Superior temporal gyrus (tissue), 1 donor: Measurements from ENCODE around the gene RBM20.
A peak's percentile ranks its signal among the peaks of the same experiment; 100 is the strongest.

Source experiments
- DNase-seq: peaks from one replicate; pipeline ENCODE4 v3.0.0-alpha.2; 2016; ENCODE audit errors: extremely low spot score

The RBM20 gene

DNA sequence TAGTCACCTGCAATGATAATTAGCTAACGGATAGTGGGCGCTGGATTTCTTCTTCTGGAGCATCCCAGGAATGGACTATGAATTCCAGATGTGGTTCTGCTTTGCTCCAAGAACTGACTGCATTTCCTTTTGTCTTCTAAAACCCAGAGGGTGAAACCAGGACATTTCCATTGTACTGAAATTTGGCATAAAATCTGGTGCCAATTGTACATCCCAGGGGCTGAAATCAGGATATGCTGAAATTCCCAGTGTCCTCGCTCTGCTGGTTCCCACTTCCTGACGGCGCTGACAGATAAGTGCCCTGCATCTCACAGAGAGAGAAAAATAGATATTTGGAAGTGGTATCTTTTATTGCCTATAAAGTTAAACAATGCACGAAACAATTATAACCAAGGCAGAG lies 31.9 kb downstream of the RBM20 start:
- DNase-seq: no peak

DNA sequence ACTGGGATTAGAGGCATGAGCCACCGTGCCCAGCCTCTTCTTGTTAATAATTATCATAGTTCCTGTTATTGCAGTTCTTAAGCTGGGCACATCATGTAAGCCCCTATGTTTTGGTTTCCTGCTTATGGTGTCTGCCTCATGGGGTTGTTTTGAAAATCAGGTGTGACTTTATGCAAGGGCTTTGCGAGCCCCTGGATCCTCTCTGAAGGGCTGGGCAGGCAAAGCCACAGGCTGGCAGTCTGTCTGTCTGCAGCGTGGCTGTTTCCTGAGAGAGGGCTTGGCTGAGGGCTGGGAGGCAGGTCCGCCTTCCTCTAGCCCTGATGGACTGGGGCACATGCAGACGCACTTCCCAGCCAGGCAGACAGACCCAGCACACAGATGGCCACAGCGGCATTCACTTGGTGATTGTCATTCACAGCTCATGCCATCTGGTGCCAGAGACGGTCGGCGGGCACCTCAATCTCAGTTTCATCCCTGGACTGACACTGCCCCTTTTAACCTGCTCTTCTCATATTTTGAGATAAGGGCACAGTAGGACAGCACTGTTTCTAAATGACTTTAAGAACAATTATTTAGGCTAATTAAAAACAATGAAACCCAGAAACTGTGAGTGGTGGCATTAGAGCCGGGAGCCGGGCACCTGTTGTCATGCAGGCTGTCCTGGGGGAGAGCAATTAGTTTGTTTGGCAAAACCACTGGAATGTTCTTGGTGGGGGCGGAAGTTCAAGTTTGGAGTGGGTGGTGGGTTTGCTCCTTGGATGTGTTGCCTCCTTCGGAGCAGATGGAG lies 35.5 kb downstream of the RBM20 start:
- DNase-seq: no peak

DNA sequence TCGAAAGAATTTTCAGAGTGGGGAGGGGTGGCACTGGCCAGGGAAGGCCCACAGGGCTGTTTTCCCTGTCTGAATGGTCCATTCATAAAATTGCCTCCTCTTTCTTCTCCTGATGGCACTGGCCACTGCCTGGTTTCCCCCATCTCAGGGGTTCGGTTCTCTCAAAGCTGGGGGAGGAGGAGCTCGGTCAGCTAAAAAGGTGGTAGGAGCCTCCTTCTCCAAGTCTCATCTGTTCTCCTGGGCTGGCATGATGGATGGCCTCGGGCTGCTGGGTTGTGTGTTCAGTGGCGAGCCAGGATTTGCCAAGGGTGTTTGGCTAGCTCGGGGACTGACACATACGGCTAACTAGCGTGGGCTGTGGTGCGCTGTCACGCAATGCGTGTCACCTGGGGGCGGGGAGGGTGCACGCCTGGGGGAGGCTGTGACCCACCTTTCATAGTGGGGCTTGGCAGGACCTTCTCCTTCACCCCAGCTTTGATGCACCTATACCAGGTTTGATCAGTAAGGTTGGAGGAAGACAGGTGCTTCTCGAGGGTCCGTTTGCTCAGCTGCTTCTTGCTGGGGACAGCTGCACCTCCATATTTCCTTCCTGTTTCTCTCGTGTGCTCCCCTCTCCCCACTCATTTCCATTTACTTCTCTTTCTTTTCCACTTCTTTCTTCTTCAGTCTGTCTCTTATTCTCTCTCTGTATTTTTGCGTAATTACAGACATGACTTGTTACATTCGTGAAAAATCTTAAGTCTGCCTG lies 36.3 kb downstream of the RBM20 start:
- no peak for DNase-seq

DNA sequence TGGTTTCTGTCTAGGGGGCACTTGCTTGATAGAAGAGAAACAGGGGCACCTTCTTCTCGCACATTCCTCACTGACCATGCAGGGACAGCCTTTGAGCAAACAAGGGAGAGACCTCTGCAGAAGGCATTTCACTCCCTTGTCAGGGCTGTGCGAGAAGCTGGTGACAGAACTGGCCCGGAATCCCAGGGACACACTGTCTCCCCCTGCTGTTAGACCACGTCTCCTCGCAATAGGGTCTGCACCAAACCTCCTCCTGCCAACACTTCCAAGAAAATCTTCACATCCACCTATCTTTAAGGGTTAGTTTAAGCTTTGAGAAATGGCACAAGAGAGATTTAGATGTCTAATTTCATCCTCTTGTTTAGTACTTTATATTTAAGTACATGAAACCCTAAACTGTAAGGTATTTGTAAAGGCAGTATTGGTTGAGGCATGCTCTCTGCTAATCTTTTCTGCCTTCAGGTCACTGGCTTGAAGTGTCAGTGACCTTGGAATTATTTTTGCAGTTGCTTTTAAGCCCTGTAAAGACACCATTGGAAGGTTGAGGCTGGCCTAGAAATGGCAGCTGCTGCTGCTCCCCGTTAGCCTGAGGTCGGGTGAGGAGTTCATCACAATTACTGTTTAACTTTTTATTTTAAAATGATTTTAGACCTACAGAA lies 37.0 kb downstream of the RBM20 start:
- peak; percentile 29 for DNase-seq

DNA sequence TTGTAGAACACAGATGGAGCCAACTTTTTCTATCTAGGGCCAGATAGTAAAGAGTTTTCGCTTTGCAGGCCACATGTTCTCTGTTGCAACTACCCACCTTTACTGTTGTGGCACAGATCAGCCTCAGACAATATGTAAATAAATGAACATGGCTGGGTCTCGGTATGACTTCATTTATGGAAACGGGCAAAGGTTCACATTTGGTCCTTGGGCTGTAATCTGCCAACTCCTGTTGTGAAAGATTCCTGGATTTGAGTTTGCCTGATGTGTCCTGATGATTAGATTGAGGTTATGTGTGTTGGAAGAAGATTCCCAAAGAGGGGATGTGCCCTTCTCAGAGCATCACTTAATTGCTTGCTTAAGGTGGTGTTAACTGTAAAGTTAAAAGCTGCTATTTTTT lies 38.2 kb downstream of the RBM20 start:
- DNase-seq: no peak

DNA sequence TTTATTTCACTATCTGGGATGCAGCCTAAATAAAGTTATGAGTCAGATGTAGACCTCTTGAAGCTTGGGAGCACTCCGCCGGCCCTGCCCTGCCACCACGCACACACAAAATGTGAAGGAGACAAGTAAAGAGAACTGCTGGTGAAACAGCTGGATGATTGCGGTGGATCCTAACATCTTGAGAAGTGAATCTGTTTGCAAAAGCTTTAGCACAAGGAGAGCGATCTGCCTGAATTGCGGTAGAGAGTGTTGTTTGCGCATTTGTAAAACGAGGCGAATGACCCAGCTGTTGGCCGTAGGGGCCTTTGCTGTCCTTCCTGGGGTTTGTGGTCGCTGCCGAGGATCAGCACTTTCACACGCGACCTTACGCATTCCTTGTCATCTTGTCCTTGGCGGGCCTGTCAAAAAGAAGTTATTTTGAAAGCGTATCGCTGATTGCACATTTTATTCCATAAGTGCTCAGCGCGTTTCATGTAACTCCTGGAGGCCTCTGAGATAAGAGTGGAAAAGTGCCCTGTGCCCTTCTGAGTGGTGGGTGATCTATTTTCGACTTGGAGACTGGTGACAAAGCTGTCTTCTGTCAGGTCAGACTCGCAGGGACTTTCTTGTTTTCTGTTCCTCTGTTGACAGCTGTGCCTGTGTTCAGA lies 40.8 kb downstream of the RBM20 start:
- no peak for DNase-seq

DNA sequence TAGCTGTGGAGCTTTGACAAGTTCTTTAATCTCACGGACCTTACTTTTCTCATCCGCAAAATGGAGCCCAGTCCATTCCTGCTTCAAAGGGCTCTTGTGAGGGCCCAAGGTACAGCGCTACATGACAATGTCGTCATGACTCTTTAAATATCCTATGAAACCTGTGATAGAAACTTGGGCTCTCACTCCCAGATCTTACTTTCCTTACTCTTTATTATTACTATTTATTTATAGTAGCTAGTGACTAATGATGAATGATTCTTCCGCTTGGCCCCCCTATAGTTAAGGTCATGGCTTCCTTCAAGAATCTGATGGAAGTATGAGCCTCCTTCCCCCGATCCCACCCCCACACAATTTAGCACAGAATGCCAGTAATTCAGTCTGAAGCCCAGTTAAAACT lies 41.9 kb downstream of the RBM20 start:
- no peak for DNase-seq

DNA sequence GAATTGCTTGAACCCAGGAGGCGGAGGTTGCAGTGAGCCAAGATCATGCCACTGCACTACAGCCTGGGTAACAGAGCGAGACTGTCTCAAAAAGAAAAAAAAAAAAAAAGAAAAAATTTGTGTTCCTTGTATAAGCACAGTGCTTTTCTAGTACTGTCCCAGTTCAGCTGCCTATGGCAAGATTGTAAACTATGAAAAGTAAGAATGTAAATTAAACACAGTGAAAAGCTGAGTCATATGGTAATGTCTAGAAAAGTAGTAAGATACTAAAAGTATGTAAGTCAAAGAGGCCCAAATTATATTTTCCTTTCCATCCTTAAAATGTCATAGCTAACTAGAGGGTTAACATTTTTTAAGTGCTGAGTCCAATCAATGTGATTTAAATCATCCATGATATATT lies 42.8 kb downstream of the RBM20 start:
- no peak for DNase-seq

DNA sequence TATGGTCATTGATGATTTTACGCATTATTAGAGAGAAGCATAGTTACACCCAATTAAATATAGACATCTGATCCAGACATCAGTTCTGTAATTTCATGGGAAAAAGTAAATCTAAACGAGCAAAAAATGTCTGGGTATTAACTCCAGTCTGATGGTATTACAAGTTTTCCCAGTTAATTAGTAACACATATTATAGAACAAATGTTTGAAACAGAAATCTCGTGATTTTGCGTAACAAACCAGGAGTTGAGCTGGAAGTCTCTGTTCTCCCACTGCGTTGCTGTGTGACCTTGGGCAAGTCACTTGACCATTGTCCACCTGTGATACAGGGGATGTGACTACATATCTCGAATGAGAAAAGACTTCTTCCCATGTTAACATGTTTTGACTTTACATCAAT lies 43.3 kb downstream of the RBM20 start:
- DNase-seq: no peak

DNA sequence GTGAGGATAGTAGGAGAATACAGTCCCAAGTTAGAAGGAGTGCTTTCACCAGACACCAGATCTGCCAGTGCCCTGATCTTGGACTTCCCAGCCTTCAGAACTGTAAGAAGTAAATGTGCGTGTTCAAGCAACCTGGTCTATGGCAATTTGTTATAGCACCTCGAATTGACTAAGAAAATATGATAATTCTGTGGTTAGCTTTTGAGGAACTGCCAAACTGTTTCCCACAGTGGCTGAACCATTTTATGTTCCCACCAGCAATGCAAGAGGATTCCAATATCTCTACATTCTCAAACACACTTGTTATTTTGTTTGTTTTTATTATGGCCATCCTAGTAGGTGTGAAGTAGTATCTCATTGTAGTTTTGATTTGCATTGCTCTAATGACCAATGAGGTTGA lies 47.0 kb downstream of the RBM20 start:
- DNase-seq: no peak

DNA sequence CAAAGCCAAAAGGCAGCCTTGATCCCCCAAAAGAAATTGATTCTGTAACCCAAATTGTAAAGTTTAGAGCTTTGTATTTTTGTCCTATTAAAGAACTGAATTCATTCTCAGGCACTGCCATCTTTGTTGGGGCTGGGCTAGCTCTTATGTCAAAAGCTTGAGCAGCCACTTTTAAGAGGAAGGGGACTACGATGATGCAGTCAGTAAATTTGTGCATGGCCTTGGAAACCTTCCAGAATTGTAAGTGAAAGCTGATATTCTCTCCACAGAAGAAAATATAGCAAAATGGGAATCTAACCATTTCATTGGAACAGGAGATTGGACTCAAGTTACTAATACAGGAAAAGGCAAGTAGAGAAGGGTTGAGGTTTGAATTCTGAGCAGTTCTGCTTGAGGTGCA lies 50.1 kb downstream of the RBM20 start:
- DNase-seq: no peak

DNA sequence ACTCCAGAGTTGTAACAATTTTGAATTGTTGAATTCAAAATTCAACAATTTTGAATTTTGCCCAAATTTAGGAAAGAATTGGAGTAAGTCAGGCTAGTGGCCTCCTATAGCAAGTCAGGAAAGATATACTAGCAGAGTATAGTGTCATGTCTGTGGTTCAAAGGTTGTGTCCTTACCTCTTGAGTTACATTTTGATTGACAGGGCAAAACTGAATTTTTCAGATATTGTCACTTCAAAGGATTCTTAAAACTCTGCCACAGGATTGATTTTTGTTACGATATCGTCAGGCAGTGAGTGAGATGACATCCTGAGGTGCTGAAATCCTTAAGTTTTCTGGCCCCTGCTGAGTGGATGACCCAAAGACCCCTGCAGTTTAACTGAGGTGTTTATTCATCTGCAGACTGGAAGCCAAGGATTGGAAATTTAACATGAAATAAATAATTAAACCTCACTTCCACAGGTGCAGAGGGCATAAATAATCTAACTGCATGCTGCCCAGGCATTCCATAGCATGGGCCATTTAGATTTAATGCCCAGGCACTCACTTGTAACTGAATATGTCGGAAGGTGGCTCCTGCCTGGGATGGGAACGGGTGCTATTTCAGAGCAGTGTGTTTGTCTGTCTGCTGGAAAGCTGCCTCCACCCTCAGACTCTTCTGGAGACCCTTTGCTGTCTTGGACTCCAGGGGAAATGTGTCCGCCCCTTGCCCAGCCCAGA lies 50.8 kb downstream of the RBM20 start:
- no peak for DNase-seq

DNA sequence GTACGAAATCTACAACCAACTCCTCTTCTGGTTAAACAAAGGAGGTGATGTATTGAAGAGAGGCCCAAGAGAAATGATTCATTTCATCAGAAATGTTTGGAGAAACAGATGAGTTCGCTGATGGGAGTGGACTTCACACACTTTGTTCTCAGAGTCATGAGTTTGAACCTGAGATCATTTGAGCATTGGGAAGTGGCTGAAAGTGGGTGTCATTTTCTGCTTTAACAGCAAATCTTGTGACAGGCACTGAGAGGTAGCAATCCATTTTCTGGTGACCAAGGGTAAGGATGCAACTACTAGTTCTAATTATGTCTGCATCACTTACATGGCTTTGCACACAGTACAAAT lies 51.4 kb downstream of the RBM20 start:
- no peak for DNase-seq

DNA sequence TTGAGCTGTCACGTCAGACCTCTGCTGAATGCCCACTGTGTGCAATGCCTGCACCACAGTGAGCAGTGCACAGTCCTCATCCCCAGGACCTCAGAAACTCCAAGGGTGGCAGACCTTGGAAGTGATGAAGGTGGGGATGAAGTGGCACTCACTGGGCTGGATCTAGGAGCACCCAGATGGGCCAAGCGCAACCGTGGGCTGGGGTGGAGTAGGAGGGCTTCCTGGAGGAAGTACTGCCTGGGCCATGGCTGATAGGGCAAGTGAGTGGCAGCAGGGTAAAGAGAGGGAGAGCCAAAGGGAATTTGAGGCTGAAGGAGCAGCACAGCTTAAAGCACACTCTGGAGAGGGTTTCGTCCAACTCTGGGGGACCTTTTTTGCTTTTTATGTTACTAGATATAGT lies 52.3 kb downstream of the RBM20 start:
- no peak for DNase-seq

DNA sequence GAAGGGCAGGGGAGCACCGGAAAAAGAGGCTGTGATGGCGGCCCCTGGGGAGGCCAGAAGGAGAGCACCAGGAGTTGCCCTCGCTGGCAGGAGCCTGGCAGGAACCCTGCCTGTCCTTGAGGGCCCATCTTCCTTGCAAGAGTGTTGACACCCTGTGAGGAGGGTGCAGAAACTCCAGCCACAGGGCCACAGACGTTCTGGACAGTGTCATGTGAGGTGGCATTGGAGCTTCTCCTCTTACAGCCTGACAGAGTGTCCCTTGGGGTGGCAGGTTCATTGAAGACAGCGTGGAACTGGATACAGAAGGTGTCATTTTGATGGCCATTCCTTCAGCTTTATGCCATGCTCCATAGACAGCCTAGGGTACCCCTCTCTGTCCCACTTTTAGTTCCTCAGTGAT lies 54.2 kb downstream of the RBM20 start:
- DNase-seq: no peak

DNA sequence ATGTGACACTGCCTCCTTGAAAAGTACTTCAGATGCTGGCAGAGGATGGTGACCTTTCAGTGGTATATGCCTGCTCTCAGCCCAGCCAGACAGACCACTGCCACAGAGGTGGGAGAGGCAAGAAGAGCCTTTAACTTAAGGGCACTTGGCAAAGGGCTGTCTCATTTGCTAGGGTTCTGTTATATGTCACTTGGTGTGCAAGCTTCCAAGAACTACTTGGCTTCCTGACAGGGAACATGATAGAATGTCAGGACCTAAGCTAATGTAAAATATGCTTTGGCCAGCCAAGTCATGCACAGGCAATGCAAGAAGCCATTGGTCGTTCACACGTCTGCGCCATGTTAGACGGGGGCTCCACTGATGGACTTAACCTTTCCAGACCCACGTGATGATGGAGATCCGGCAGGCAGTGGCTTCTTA lies 54.7 kb downstream of the RBM20 start:
- DNase-seq: no peak

DNA sequence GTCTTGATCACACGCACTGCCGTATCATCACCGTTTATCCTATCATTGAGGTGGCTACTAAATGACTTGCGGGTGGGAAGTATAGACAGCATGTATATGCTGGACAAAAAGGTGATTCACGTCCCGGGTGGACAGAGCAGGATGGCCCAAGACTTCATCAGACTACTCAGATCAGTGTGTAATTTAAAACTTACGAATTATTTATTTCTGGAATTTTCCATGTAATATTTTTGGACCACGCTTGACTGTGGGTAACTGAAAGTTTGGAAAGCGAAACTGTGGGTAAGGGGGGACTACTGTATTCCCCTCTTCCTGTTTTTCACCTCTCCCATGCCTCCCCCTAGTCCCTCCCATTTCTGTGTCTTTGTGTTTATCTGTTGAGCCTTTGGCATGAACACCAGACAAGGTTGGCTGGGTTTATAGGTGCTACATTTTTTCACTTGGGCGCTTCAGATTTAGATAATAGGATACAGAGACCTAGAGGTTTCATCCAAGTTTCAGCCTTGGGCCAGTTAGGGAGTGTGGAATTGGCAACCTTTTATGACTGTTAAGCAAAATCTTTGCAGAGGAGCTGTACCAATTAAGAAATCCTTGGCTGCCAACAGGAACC lies 55.8 kb downstream of the RBM20 start:
- no peak for DNase-seq

DNA sequence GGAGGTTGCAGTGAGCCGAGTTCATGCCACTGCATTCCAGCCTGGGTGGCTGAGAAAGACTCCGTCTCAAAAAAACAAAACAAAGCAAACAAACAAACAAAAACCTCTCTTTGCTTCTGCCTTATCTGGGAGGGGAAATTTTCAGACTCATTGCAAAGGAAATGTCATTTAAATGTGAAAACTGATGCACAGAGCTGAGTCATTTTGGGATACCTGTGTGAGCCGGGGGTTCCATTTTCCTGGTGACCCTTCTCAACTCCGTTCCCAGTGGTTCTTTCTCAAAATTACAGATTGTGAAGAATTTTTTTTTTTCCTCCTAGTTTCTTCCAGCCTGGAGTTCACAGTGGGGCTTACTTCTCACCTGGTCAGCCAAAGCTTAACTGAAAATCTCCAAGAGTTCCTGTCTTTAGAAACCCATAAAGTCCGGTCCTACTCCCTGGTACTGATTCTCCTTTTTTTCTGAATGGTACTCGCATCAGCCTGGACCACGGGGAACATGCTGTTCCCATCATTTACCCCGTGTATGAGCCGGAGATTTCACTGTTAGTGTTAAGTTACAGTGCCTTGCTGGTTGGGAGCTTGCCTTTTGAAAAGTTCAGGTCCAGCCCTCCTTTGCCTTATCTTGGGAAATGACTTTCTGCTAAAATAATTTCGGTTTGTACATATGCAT lies 56.9 kb downstream of the RBM20 start:
- no peak for DNase-seq

DNA sequence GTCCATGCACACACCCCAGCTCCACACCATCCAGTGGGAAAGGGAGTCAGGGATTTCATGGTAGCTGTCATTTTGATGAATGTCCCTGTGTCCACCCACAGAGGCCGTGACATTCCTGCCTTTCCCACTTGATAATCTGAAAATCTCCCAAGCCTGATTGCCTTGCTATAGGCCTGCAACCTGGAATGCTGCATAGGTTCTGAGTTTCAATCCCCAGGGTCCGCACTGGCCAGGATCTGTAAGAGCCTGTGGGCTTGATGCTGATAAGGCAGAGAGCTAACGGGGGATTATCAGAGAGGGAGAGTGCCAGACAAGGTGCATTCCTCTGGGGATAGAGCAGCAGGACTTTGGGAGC lies 57.5 kb downstream of the RBM20 start:
- DNase-seq: no peak

DNA sequence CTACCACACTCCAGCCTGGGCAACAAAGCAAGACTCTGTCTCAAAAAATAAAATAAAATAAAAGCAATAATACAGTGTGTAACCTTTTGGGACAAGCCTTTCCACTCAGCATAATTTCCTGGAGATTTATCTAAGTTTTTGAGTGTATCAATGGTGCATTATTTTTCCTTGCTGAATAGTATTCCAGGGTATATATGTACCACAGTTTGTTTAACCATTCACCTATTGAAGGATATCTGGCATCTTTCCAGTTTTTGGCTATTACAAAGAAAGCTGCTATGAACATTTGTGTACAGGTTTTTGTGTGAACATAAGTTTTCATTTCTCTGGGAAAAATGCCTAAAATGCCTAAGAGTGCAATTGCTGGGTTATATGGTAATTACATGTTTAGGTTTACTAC lies 59.9 kb downstream of the RBM20 start:
- DNase-seq: no peak

DNA sequence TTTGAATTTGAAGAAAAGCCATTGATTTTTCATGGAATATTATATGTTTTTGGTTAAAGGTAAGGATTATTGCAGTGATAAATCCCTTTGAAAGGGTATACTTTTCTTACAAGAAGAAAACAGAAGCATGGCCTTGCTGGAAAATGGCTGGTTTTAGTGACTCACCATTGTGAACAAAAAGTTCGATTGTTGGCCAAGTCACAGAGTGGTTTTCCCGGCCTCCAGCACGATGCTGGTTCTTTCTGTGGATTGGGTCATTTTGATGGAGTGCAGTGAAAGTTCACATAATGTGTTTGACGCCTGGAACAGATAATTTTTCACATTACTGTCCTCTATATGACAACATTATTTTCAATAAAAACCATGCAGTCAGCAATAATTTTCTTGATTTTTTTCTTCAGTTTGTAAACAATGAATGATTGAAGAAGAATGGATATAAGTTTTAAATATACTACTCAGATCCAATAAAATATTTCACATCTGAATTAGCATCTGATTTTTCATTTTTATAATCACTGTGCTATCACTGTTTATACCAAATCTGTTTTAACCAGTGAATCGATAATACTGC lies 60.9 kb downstream of the RBM20 start:
- DNase-seq: no peak
